Measurements from ENCODE around the gene NPPB.
"Not testable (repeated sequence)": the region's sequence is repeated elsewhere in the genome, so short reads cannot be mapped to it uniquely, and the experiment has no call there.

The NPPB gene

GRCh38 chr1:11858613-11858967 lies at the start of gene NPPB:
Gene NPPB (minus strand): TSS chr1:11858945. CDS start chr1:11858833, 112 bp downstream.
- no peak for DNase-seq

- DNase-seq: peak; percentile 95
Observed at GRCh38 chr1:11908095-11908675, 49.4 kb upstream of the NPPB start.

DNA sequence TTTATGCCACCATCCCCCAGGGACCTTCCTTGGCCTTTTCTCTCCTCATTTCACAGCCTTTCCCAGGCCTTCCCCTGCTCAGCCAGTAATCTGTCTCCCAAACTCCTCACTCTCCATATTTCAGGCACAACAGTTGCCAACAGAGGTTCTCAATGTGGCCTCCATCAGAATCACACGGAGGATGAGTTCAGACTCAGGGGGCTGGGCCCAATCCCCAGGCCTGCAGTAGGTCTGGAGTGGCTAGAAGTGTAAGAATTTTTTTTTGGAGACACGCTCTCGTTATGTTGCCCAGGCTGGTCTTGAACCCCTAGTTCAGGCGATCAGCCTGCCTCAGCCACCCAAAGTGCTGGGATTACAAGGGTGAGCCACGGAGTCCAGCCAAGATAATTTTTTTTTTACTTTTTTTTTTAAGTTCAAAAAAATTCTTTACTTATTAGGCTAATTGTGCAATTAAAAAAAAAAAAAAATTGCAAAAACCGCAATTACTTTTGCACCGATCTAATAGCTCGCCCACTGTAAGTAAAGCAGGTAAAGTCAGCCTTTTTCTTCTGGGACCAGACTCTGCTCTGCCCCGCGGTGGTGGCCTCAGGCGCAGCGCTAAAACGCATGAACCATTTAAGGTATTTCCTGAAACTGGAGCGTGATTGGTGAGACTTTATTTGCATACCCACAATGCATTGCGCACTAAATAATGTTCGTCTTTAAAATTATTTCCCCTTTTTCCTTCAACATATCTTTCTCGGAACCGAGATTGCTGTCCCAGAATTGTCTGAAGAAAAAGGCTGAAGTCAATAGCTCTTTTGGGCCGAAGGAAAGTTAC lies 48.7 kb upstream of the NPPB start:
- DNase-seq: peak; percentile 54

DNA sequence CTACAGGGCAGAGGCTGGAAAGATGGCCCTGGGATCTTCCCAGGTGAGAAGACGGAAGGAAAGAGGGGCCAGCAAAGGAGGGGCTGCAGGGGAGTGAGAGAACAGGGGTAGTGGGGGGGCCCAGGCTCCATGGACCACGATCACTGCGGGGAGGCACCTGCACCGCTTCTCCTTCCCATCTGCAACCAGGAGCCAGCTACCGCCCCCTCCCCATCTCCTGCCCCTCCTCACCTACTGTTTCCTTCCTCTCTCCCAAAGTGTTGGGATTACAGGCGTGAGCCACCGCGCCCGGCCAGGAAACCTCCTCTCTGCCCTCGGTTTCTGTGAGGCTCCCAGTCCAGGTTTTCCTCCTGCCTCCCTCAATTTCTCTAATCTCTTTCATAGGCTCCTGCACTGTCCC lies 48.1 kb upstream of the NPPB start:
- no peak for DNase-seq

DNA sequence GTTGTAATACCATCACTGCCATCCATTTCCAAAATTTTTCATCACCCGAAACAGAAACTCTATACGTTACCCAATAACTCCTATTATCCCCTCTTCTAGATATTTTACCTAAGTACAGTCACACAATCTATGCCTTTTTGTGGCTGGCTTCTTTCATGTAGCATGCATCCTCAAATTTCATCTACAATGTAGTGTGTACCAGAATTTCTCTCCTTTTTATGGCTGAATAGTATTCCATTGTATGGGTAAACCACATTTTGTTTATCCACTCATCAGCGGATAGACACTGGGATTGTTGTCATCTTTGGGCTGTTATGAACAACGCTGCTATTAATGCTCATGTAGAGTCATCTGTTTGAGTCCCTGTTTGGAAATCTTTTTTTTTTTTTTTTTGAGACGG lies 46.2 kb upstream of the NPPB start:
- DNase-seq: no peak

GRCh38 chr1:11904156-11904555 lies 45.4 kb upstream of the NPPB start:
- not testable (repeated sequence) for DNase-seq

DNA sequence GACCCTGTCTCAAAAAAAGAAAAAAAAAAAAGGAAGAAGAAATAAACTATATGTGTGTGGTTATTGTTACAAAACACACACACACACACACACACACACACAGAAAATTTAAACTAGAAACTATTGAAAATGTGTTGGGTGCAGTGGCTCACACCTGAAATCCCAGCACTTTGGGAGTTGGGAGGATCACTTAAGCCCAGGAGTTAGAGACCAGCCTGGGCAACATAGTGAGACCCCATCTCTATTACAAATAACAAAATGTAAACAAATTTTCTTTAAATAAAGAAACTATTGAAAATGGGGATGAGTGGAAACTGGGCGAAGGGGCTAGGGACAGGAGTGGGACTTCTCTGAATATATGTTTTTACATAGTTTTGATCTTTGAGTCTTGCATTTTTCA lies 44.5 kb upstream of the NPPB start:
- no peak for DNase-seq

GRCh38 chr1:11901446-11901845 lies 42.7 kb upstream of the NPPB start:
- DNase-seq: not testable (repeated sequence)

DNA sequence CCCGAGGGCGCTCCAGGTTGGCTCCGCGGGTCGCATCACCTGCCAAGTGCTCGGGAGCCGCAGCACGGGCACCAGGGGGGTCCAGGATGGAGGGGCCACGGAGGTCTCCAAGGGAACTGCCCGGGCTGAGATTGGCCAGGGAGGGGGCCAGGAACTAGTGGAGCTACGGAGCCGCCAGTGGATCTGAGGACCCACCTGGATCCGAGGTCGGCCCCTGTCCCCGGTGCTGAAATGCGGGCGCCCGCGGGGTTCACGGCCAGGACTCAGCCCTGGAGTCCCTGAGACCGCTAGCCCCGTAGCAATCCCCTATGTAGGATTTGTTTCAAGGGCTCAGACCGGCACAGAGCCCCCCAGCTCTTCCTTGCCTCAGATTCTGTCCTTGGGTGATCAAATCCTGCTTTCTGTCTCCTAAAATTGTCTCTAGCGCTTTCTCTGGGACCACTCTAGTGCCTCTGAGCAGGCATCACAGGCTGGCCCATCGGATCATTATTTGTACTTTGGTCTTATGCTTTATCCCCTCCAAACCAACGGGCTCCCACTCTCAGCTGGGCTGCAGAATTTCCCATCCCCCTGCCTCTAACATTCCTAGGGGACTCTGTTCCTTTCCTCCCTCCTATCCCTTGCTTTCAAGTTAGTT lies 40.2 kb upstream of the NPPB start:
- no peak for DNase-seq

GRCh38 chr1:11898086-11898785 lies 39.5 kb upstream of the NPPB start:
- DNase-seq: no peak

DNA sequence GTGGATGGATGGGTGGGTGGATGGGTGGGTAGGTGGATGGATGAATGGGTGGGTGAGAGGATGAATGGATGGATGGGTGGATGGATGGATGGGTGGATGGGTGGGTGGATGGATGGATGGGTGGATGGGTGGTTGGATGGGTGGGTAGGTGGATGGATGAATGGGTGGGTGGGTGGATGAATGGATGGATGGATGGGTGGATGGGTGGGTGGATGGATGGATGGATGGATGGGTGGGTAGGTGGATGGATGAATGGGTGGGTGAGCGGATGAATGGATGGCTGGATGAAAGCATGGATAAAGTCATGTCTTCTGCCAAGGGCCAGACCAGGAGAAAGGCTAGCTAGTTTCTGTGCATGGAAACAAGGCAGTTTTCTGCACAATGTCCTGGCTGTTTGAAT lies 35.8 kb upstream of the NPPB start:
- not testable (repeated sequence) for DNase-seq

GRCh38 chr1:11893907-11894251 lies 35.1 kb upstream of the NPPB start:
- no peak for DNase-seq

DNA sequence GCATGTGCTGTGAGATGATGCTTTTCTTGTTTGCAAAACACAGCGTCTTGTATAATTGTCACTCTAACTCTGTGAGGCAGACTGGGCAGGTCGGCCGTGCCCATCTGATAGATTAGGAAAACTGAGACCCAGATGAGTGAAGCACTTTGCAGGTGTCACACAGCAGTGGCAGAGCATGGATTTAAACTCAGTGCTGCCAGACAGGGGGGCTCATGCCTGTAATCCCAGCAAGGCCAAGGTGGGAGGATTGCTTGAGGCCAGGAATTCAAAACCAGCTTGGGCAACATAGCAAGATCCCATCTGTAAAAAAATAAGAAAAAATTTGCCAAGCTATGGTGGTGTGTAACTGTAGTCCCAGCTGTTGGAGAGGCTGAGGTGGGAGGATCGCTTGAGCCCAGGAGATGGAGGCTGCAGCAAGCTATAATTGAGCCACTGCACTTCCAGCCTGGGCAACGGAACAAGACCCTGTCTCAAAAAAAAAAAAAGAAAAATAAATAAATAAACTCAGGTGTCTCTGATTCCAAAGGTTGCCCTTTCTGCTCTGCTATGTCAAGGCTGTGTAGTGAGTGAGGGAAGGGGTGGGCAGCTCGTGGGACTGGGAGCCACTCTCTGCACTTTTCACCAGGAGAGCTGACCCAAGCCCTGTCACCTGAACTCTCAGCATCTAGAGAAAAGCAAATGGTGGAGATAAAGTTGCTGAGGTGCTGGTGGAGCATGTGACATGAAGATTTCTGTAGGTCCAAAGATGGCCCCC lies 32.9 kb upstream of the NPPB start:
- no peak for DNase-seq

- DNase-seq: no peak
Observed at GRCh38 chr1:11888877-11889208, 30.1 kb upstream of the NPPB start.

DNA sequence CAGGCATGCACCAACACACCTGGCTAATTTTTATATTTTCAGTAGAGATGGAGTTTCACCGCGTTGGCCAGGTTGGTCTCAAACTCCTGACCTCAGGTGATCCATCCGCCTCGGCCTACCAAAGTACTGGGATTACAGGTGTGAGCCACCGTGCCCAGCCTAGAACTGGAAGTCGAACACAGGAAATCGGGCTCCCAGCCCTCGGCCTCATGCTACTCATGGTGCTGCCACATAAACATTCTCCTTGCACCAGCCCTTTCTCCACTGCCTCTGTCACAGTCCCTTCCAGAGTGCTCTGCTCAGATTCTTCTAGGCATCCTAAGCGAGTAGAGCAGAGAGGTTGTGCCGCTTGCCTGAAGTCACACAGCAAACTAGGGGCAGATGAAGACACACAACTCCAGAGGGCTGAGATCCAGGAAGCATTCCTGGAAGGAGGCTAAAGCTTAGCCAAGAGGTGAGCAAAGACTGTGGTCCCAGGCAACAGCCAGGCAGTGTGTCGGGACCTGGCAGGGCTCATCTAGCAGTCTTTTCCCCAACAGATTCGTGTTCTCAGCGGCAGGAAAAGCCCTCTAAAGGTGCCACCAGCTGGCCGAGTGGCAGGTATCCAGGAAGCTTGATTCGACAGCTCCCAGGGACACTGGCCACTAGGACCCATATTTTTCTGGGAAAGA lies 29.6 kb upstream of the NPPB start:
- no peak for DNase-seq

DNA sequence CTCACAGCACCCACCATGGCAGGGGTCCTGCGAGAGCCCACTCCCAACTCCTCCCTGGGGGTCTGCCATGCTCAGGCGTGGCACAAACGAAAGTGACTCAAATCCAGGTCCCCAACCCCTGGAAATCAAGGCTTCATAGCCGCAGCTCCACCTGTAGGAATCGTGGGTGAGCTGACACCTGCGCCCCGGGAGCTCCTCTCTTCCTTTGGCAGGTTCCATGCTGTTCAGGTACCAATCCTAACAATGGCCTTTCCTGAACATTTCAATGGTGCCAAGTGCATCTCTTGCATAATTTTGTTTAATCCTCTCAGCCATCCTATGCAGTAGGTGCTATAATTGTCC lies 28.9 kb upstream of the NPPB start:
- DNase-seq: no peak

GRCh38 chr1:11886986-11887665 lies 28.4 kb upstream of the NPPB start:
- no peak for DNase-seq

GRCh38 chr1:11885916-11886315 lies 27.2 kb upstream of the NPPB start:
- no peak for DNase-seq

- no peak for DNase-seq
Observed at GRCh38 chr1:11882814-11883538, 24.2 kb upstream of the NPPB start.

DNA sequence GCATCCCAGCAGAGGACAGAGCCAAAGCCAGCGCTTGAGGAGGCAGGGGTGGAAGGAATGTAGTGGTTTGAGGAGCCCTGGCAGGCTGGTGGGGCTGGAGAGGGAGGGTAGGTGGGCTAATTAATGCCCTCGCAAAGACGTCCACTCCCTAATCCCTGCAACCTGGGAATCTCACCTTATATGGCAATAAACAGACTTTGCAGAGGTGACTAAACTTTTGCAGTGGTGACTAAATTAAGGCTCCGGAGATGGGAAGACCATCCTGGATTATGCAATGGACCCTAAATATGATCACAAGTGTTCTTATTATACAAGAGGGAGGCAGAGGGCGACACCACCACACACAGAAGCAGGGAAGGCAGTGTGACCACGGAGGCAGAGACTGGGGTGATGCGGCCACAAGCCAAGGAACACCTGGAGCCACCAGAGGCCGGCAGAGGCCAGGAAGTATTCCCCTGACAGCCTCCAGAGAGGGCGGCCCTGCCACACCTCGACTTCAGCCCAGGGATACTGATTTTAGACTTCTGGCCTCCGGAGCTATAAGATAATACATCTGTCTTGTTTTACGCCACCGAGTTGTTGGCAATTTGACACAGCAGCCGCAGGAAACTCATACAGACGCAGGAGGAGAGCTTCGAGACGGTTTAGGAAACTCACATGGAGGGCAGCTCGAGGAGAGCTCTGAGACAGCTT lies 23.1 kb upstream of the NPPB start:
- DNase-seq: no peak

All from GOT3 (cell line).